K562 (cell line): ENCODE data around the gene POU2F3. TPM values are rescaled to one million over a fixed set of nuclear protein-coding genes. Genes with fewer than 3 reads are reported as not detected.

Source experiments
- ARID2 ChIP-seq: fragments of 450-650 bp; IDR thresholded peaks from 2 replicates; pipeline ENCODE4 v1.6.1; 2017; ENCODE audit warnings: antibody characterized with exemption, mild to moderate bottlenecking
- CC2D1A ChIP-seq: fragments of 450-650 bp; IDR thresholded peaks from 2 replicates; pipeline ENCODE4 v1.6.1; 2017; ENCODE audit warnings: mild to moderate bottlenecking
- CREM ChIP-seq: IDR thresholded peaks from 2 replicates; pipeline ENCODE4 v1.6.1; 2014; ENCODE audit warnings: antibody characterized with exemption, low read depth
- ETV5 ChIP-seq: sonication (generic); formaldehyde crosslinking; IDR thresholded peaks from 2 replicates; pipeline ENCODE4 v1.4.0; 2020; ENCODE audit warnings: low read depth, mild to moderate bottlenecking, missing genetic modification reagents
- HDAC2 ChIP-seq: fragments of 450-650 bp; IDR thresholded peaks from 2 replicates; pipeline ENCODE4 v1.6.1; 2016; ENCODE audit warnings: mild to moderate bottlenecking
- JUN ChIP-seq, 2 experiments: sonication (generic) in 1 of 2; formaldehyde crosslinking in 1 of 2; IDR thresholded peaks; 2 replicates each; pipeline versions ENCODE4 v1.6.1 to v1.8.0; 2012 to 2022; ENCODE audit warnings: borderline replicate concordance in 2 of 2, mild to moderate bottlenecking in 2 of 2, improper control_type of control experiment in 1 of 2, low read depth in 1 of 2, low read length in 1 of 2, missing genetic modification reagents in 1 of 2
- NEUROD1 ChIP-seq: fragments of 150-350 bp; IDR thresholded peaks from 2 replicates; pipeline ENCODE4 v1.6.1; 2014; ENCODE audit warnings: borderline replicate concordance, low read length, low read depth; ENCODE audit not compliant: partially characterized antibody
- NUFIP1 ChIP-seq: fragments of 450-650 bp; IDR thresholded peaks from 2 replicates; pipeline ENCODE4 v1.6.1; 2018; ENCODE audit not compliant: partially characterized antibody
- POLR2AphosphoS5 ChIP-seq: IDR thresholded peaks from 2 replicates; pipeline ENCODE4 v1.6.1; 2011; ENCODE audit warnings: mild to moderate bottlenecking, low read depth, low read length, moderate library complexity; ENCODE audit not compliant: control insufficient read depth, insufficient read depth
- RAD21 ChIP-seq, 2 experiments: fragments of 250-450 bp in 1 of 2; fragments of 450-650 bp in 1 of 2; sonication (Bioruptor Pico) in 1 of 2; formaldehyde crosslinking in 1 of 2; IDR thresholded peaks in 1 of 2; conservative IDR thresholded peaks in 1 of 2; 2 replicates each; pipeline versions ENCODE4 v1.4.0 to v1.8.0; 2020 to 2022; ENCODE audit warnings: mild to moderate bottlenecking in 2 of 2, moderate library complexity in 1 of 2
- RCOR1 ChIP-seq, 2 experiments: IDR thresholded peaks; 2 replicates each; pipeline ENCODE4 v1.6.1; 2012; ENCODE audit warnings: low read depth in 2 of 2, low read length in 2 of 2, borderline replicate concordance in 1 of 2, improper control_type of control experiment in 1 of 2
- REST ChIP-seq, 2 experiments: fragments of 450-650 bp; formaldehyde crosslinking in 1 of 2; IDR thresholded peaks; 2 replicates each; pipeline versions ENCODE4 v1.4.0 to v1.6.1; 2014 to 2020; ENCODE audit warnings: mild to moderate bottlenecking in 2 of 2, borderline replicate concordance in 1 of 2, low read depth in 1 of 2
- SMC3 ChIP-seq: conservative IDR thresholded peaks from 2 replicates; pipeline ENCODE4 v1.6.1; 2011; ENCODE audit warnings: low read depth, low read length, improper control_type of control experiment; ENCODE audit not compliant: insufficient read depth
- STAG1 ChIP-seq: sonication (generic); formaldehyde crosslinking; IDR thresholded peaks from 2 replicates; pipeline ENCODE4 v1.5.0; 2020; ENCODE audit warnings: missing genetic modification reagents, borderline replicate concordance
- TOE1 ChIP-seq, 2 experiments: fragments of 450-650 bp in 1 of 2; sonication (generic) in 1 of 2; formaldehyde crosslinking in 1 of 2; IDR thresholded peaks; 2 replicates each; pipeline versions ENCODE4 v1.7.1 to v1.8.0; 2016 to 2022; ENCODE audit warnings: borderline replicate concordance in 2 of 2, mild to moderate bottlenecking in 2 of 2, antibody characterized with exemption in 1 of 2, inconsistent platforms in 1 of 2, low read depth in 1 of 2, missing genetic modification reagents in 1 of 2, moderate library complexity in 1 of 2
- XRCC5 ChIP-seq: fragments of 200-400 bp; formaldehyde crosslinking; IDR thresholded peaks from 2 replicates; pipeline ENCODE4 v1.6.1; 2017; ENCODE audit warnings: low read depth, mild to moderate bottlenecking, low read length
- ZNF121 ChIP-seq: sonication (generic); formaldehyde crosslinking; conservative IDR thresholded peaks from 2 replicates; pipeline ENCODE4 v1.8.0; 2022; ENCODE audit warnings: missing genetic modification reagents
- ZNF589 ChIP-seq: fragments of 200-800 bp; sonication (Bioruptor generic); IDR thresholded peaks from 2 replicates; pipeline ENCODE4 v1.6.1; 2016; ENCODE audit warnings: low read depth, missing genetic modification characterization, missing compliant biosample characterization
- ZNF830 ChIP-seq: fragments of 250-450 bp; sonication (Bioruptor Pico); IDR thresholded peaks from 2 replicates; pipeline ENCODE4 v1.5.0; 2021; ENCODE audit warnings: mild to moderate bottlenecking
- polyA plus RNA-seq, 8 experiments: library from polyadenylated mRNA; depleted of rRNA in 4 of 8; stranded (reverse) in 5 of 8; unstranded in 3 of 8; fragments of >200 nt; fragmentation: Nextera tagmentation in 2 of 8; fragmentation: Illumina TruSeq in 1 of 8; extraction: Ambion mirVana in 2 of 8; extraction: Trizol in 1 of 8; gene quantifications; 2 replicates each; pipeline versions ENCODE4 v1.2.1 to v1.2.3, GENCODE V29; 2011 to 2014; ENCODE audit warnings: inconsistent platforms in 1 of 8, missing spikeins in 1 of 8
- total RNA-seq, 7 experiments: library from RNA; depleted of rRNA in 6 of 7; stranded (reverse); fragments of >200 nt in 6 of 7; fragmentation: Illumina TruSeq in 2 of 7; extraction: Trizol in 2 of 7; gene quantifications; 2 replicates each; pipeline versions ENCODE4 v1.2.1 to v1.2.3, GENCODE V29; 2011 to 2021; ENCODE audit warnings: low replicate concordance in 1 of 7

The POU2F3 gene
- total and polyA plus RNA-seq, 9 of the 15 experiments (the other 6 are each of a cell fraction or from before 2014, with no cell fraction given), result not detected

DNA sequence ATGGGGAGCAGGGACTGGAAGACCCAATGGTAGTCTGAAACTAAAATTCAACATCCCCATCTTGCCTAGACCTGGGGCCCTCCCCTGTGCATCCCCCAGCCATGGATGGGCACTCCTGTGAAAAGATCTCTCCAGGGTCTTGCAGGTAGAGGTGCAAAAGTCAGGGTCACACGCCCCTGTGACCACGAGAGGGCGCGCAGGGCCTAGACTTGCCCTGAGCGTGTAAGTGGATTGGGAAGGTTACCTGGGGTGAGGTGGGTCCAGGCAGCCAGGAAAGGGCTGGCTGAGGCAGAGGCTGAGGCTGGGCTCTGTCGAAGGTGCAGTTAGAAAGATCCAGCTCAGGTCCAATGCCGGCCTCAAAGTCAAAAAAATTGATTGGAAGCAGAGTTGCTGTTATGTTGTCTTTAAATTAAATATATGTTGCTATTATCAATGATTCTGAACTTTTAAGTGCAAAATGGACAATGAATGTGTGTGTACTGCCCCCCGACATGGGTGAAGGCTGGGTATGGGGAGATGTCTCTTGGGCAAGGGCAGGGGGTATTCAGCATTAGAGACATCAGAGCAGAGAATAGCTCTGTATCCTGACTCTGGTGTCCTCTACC is 4.8 kb upstream of the POU2F3 start (continued):
- TF ChIP-seq NUFIP1 (no peak), TOE1 (IDR thresholded peaks at IDR 0.05; ENCODE audit: borderline replicate concordance) (no peak), TOE1 (CRISPR knock-in tag; IDR thresholded peaks at IDR 0.05; ENCODE audit: borderline replicate concordance, low read depth) (no peak), HDAC2 (no peak), POLR2AphosphoS5 (no peak), JUN (IDR thresholded peaks at IDR 0.05; ENCODE audit: borderline replicate concordance, low read depth, low read length) (0 out of 2 replicates have a peak, but pooled peaks have one; percentile 17), JUN (CRISPR knock-in tag; IDR thresholded peaks at IDR 0.05; ENCODE audit: borderline replicate concordance) (no peak), NEUROD1 (no peak), ZNF121 (no peak), XRCC5 (0 out of 2 replicates have a peak, but pooled peaks have one; percentile 63), RCOR1 (IDR thresholded peaks at IDR 0.05; ENCODE audit: borderline replicate concordance in 1 of 2, low read depth in 2 of 2, low read length in 2 of 2) (peak in 1 of 2 experiments; percentile 24; a peak in 1 of 4 replicates), REST (IDR thresholded peaks at IDR 0.05; ENCODE audit: borderline replicate concordance) (peak; percentile 87), REST (CRISPR knock-in tag; IDR thresholded peaks at IDR 0.05; ENCODE audit: low read depth) (no peak), ZNF830 (CRISPR knock-in tag) (no peak), STAG1 (peak; percentile 78; the same call in 1 of the 2 replicates), CREM (0 out of 2 replicates have a peak, but pooled peaks have one; percentile 20), ZNF589 (CRISPR knock-in tag) (no peak), RAD21 (CRISPR knock-in tag; conservative IDR thresholded peaks at IDR 0.05 in 1 of 2, IDR thresholded peaks at IDR 0.05 in 1 of 2) (peak; percentile 83 to 96), SMC3 (peak; percentile 99), CC2D1A (peak; percentile 49; the same call in 1 of the 2 replicates), ARID2 (peak; percentile 77), ETV5 (peak; percentile 48; the same call in 1 of the 2 replicates)
